ENCODE measurements around the gene JUP. TPM values are rescaled to one million over a fixed set of nuclear protein-coding genes. Genes with fewer than 3 reads are reported as not detected.

The JUP gene
- total RNA-seq, 1 experiment from 2014 or later = 102 TPM

DNA sequence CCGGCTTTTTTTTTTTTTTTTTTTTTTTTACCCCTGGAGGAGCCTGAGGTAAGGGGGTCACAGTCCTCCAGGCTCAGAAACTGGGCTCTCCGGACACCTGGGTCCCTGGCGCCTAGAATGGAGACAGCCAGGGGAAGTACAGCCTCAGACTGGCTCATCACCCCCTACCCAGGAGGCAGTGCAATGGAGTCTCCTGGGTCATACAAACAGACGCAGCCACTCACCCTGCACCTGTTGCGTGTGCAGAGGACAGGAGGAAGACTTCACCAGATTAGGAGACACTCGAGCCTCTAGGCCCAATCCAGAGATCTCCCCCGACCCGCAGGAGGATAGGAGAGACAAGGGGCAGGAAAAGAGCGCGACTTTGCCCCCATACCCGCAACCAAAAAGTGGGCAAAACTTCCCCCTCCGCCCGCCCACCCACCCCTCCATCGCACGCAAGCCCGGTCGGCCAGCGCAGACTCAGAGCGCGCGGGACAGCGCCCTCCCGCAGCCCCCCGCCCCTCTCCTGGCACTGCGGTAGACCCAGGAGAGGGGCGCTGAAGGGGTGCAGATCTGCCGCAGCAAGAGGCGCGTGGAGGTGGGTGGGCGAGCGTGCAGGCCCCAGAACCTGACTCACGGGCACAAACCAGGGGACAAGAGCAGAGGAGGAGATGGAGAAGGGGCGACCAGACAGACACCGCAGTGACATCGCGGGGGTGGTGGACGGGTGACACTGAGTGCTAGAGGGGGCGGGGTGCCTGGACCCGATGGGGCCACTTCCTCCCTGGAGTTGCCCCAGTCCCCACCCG, 53.0 kb downstream of the JUP start:
- no peaks in the 10 kb centered on the region for H3K9me2 ChIP-seq (replicated peaks; ENCODE audit: insufficient read depth, low read length)
- H4K20me1 ChIP-seq (ENCODE audit: insufficient read depth, low read depth, low read length) = no peaks in the 10 kb centered on the region
- no peak overlapping the region for H2AFZ ChIP-seq (ENCODE audit: low read length)
- no peaks in the 10 kb centered on the region for H3K79me2 ChIP-seq (ENCODE audit: low read length)
- DNase-seq = no peak
- peaks cover 5% of the 10 kb centered on the region for H3K4me1 ChIP-seq (ENCODE audit: low read length)
- H3K27ac ChIP-seq (ENCODE audit: low read length) = no peak overlapping the region
- no peaks in the 10 kb centered on the region for H3K27me3 ChIP-seq (ENCODE audit: low read length)
- H3K36me3 ChIP-seq (ENCODE audit: insufficient read depth, low read length) = no peaks in the 10 kb centered on the region
- no peak overlapping the region for H3K4me3 ChIP-seq (ENCODE audit: low read length)
- H3K9me3 ChIP-seq (ENCODE audit: low read length) = no peaks in the 10 kb centered on the region
- H3K9ac ChIP-seq (ENCODE audit: low read length) = no peak overlapping the region
- H3K4me2 ChIP-seq (ENCODE audit: low read depth, low read length, poor library complexity, severe bottlenecking) = no peak overlapping the region

DNA sequence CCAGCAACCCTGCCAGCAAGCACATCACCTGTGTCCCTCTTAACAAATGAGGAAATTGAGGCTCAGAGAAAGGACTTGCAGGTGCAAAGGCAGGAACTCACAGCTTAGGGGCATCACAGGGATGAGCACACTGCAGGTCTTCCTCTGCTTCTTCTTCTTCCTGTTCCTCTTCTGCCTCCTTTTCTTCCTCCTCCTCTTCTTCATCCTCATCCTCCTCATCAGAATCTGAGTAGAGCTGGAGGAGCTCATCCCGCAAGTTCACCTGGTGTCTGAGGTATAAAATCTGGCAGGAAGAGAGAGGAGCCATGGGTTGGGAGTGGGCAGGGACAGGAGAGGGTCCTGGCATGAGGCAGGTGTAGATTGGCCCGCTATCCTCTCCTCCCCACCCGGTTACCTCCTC, 54.7 kb downstream of the JUP start:
- Histone ChIP-seq H4K20me1 (ENCODE audit: insufficient read depth, low read depth, low read length) (no peaks in the 10 kb centered on the region), H3K9ac (ENCODE audit: low read length) (no peak overlapping the region), H3K9me3 (ENCODE audit: low read length) (no peaks in the 10 kb centered on the region), H2AFZ (ENCODE audit: low read length) (no peak overlapping the region), H3K79me2 (ENCODE audit: low read length) (no peaks in the 10 kb centered on the region), H3K4me2 (ENCODE audit: low read depth, low read length, poor library complexity, severe bottlenecking) (no peak overlapping the region), H3K36me3 (ENCODE audit: insufficient read depth, low read length) (no peaks in the 10 kb centered on the region), H3K4me1 (ENCODE audit: low read length) (peaks cover 12% of the 10 kb centered on the region), H3K4me3 (ENCODE audit: low read length) (no peak overlapping the region), H3K27me3 (ENCODE audit: low read length) (no peaks in the 10 kb centered on the region), H3K9me2 (replicated peaks; ENCODE audit: insufficient read depth, low read length) (no peaks in the 10 kb centered on the region), H3K27ac (ENCODE audit: low read length) (no peak overlapping the region)
- DNase-seq = no peak

DNA sequence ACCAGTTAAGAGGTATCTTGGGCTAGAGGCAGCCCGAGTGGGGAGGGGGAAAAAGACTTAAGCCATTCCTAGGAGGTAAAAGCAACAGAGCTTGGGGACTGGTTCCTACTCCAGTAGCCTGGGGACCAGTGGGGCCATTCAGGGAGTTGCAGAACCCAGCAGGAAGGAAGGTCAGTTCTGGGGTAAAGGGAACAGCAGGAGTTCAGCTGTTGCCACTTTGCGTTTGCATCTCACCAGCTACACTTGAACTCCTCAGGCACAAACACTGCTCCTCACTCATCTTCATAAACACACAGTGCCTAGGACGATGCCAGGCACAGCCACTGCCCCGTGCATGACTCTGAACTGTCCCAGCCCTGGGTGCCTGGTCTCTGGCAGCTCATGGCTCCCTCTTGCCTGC, 56.0 kb downstream of the JUP start:
- no peak overlapping the region for H3K4me2 ChIP-seq (ENCODE audit: low read depth, low read length, poor library complexity, severe bottlenecking)
- H3K79me2 ChIP-seq (ENCODE audit: low read length) = no peaks in the 10 kb centered on the region
- H3K4me1 ChIP-seq (ENCODE audit: low read length) = peaks cover 12% of the 10 kb centered on the region
- H2AFZ ChIP-seq (ENCODE audit: low read length) = no peak overlapping the region
- no peak overlapping the region for H3K9ac ChIP-seq (ENCODE audit: low read length)
- no peaks in the 10 kb centered on the region for H3K9me3 ChIP-seq (ENCODE audit: low read length)
- no peaks in the 10 kb centered on the region for H3K36me3 ChIP-seq (ENCODE audit: insufficient read depth, low read length)
- no peaks in the 10 kb centered on the region for H3K27me3 ChIP-seq (ENCODE audit: low read length)
- H3K27ac ChIP-seq (ENCODE audit: low read length) = no peak overlapping the region
- H3K4me3 ChIP-seq (ENCODE audit: low read length) = no peak overlapping the region
- DNase-seq = no peak
- H3K9me2 ChIP-seq (replicated peaks; ENCODE audit: insufficient read depth, low read length) = no peaks in the 10 kb centered on the region
- no peaks in the 10 kb centered on the region for H4K20me1 ChIP-seq (ENCODE audit: insufficient read depth, low read depth, low read length)

DNA sequence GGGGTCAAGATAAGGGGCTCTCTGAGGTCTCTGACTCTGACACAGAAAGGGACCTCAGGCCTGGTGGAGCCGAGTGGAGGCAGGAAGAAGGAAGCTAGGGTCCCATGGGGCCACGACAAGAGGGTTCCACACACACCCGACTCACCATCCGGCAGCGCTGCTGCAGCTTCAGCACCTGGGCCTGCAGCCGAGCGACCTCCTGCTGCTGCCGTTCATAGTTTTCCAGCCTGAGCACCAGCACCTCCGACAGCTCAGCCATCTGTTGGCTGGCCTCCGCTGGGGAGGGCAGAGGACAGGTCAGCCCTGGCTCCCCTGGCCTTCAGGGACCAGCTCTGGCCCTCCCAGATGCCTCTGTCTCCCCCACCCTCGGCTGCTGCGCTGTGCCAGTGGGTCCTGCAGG, 58.5 kb downstream of the JUP start:
- Histone ChIP-seq H3K4me1 (ENCODE audit: low read length) (peaks cover 17% of the 10 kb centered on the region), H3K27ac (ENCODE audit: low read length) (no peak overlapping the region), H3K27me3 (ENCODE audit: low read length) (no peaks in the 10 kb centered on the region), H3K9me2 (replicated peaks; ENCODE audit: insufficient read depth, low read length) (no peaks in the 10 kb centered on the region), H3K79me2 (ENCODE audit: low read length) (no peaks in the 10 kb centered on the region), H3K9me3 (ENCODE audit: low read length) (no peaks in the 10 kb centered on the region), H3K4me2 (ENCODE audit: low read depth, low read length, poor library complexity, severe bottlenecking) (peak overlapping the region; percentile 30), H2AFZ (ENCODE audit: low read length) (no peak overlapping the region; the same call in 1 of the 2 replicates), H3K4me3 (ENCODE audit: low read length) (no peak overlapping the region; the same call in 1 of the 2 replicates), H3K36me3 (ENCODE audit: insufficient read depth, low read length) (no peaks in the 10 kb centered on the region), H3K9ac (ENCODE audit: low read length) (peak overlapping the region; percentile 17), H4K20me1 (ENCODE audit: insufficient read depth, low read depth, low read length) (no peaks in the 10 kb centered on the region)
- peak; percentile 84 for DNase-seq

DNA sequence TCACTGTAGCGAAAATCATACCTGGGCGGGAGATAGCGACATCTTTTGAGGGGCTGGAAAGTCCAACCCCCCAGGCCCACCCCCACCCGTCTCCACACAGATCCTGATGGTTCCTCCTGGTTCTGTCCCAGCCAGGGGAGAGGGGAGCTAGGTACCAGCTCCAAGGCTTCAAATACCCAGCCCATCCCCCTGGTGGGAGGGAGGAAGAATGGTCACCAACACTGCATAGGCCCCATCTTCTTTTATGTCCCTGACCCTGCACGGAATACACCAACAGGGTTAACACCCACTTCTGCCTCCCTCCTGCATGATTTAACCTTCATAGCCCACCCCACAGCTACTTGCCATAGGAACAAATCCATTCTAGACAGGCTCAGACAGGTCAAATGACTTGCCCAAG, 61.4 kb downstream of the JUP start:
- no peaks in the 10 kb centered on the region for H4K20me1 ChIP-seq (ENCODE audit: insufficient read depth, low read depth, low read length)
- no peaks in the 10 kb centered on the region for H3K79me2 ChIP-seq (ENCODE audit: low read length)
- H3K4me3 ChIP-seq (ENCODE audit: low read length) = no peak overlapping the region
- H3K9me3 ChIP-seq (ENCODE audit: low read length) = no peaks in the 10 kb centered on the region
- no peak for DNase-seq
- H3K4me1 ChIP-seq (ENCODE audit: low read length) = peaks cover 17% of the 10 kb centered on the region
- no peak overlapping the region for H3K4me2 ChIP-seq (ENCODE audit: low read depth, low read length, poor library complexity, severe bottlenecking)
- H2AFZ ChIP-seq (ENCODE audit: low read length) = no peak overlapping the region
- no peak overlapping the region for H3K9ac ChIP-seq (ENCODE audit: low read length)
- no peaks in the 10 kb centered on the region for H3K36me3 ChIP-seq (ENCODE audit: insufficient read depth, low read length)
- no peak overlapping the region for H3K27ac ChIP-seq (ENCODE audit: low read length)
- H3K27me3 ChIP-seq (ENCODE audit: low read length) = no peaks in the 10 kb centered on the region
- no peaks in the 10 kb centered on the region for H3K9me2 ChIP-seq (replicated peaks; ENCODE audit: insufficient read depth, low read length)

DNA sequence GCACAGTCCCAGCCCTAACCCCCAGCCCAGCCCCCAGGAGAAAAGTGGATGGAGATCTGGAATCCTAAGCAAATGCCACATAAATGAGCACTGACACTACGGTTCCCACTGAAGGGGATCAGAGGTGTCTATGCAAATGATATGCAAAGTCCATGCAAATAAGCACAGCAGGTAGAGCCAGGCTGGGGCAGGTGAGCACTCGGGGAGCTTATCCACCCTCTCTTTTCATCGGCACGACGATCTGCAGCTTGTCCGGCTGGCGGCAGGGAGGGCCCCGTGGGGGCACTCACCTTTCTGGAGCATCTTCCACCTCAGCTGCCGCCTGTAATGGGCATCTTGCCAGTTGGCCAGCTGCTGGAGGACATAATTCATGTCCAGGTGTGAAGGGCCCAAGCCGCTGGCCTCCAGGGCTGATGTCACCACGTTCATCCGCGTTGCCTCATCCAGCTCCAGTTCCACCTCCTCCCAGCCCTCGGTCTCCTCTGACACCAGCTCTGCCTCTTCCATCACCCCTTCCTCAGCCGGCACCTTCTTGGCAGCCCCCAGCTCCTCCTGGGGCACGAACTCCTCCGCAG, 61.9 kb downstream of the JUP start:
- H3K4me3 ChIP-seq (ENCODE audit: low read length) = no peak overlapping the region
- H3K27me3 ChIP-seq (ENCODE audit: low read length) = no peaks in the 10 kb centered on the region
- H3K9me2 ChIP-seq (replicated peaks; ENCODE audit: insufficient read depth, low read length) = no peaks in the 10 kb centered on the region
- H3K9me3 ChIP-seq (ENCODE audit: low read length) = no peaks in the 10 kb centered on the region
- no peaks in the 10 kb centered on the region for H4K20me1 ChIP-seq (ENCODE audit: insufficient read depth, low read depth, low read length)
- no peak overlapping the region for H3K4me2 ChIP-seq (ENCODE audit: low read depth, low read length, poor library complexity, severe bottlenecking)
- DNase-seq = no peak
- H3K36me3 ChIP-seq (ENCODE audit: insufficient read depth, low read length) = no peaks in the 10 kb centered on the region
- no peak overlapping the region for H2AFZ ChIP-seq (ENCODE audit: low read length)
- no peaks in the 10 kb centered on the region for H3K79me2 ChIP-seq (ENCODE audit: low read length)
- H3K9ac ChIP-seq (ENCODE audit: low read length) = no peak overlapping the region
- peaks cover 17% of the 10 kb centered on the region for H3K4me1 ChIP-seq (ENCODE audit: low read length)
- H3K27ac ChIP-seq (ENCODE audit: low read length) = no peak overlapping the region

DNA sequence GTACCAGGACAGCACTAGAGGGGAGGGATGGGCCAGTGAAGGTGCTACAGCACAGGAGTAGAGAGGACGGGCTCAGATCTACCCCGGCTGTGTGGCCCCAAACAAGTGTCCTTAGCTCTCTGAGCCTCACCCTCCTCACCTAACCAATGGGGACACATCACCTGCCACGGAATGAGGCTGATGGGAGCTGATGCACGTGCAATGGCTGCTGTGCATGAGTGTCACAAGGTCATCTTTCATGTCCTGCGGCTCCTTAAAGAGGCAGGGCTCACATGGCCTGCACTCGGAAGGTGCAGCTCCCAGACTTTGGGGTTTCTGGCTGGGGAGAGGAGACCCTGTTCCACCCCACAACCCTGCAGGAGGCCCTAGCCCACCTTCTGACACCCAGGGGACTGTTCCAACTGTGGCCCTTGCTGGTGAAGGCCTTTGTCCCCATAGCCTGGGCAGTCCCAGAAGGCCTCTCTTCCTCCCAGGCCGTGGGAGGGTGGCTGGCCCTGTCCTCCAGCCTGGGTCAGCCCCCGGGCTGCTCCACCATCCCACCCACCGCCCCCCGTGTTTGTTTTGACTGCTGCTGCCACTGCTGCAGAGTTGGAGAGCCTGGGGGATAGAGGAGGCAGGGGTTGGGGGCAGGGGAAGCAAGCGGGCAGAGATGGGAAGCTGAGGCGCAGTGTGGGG, 62.6 kb downstream of the JUP start:
- Histone ChIP-seq H2AFZ (ENCODE audit: low read length) (no peak overlapping the region), H3K4me1 (ENCODE audit: low read length) (peaks cover 17% of the 10 kb centered on the region), H3K9me3 (ENCODE audit: low read length) (no peaks in the 10 kb centered on the region), H3K27ac (ENCODE audit: low read length) (no peak overlapping the region), H3K9me2 (replicated peaks; ENCODE audit: insufficient read depth, low read length) (no peaks in the 10 kb centered on the region), H3K36me3 (ENCODE audit: insufficient read depth, low read length) (no peaks in the 10 kb centered on the region), H4K20me1 (ENCODE audit: insufficient read depth, low read depth, low read length) (no peaks in the 10 kb centered on the region), H3K27me3 (ENCODE audit: low read length) (no peaks in the 10 kb centered on the region), H3K79me2 (ENCODE audit: low read length) (no peaks in the 10 kb centered on the region), H3K4me2 (ENCODE audit: low read depth, low read length, poor library complexity, severe bottlenecking) (no peak overlapping the region), H3K4me3 (ENCODE audit: low read length) (no peak overlapping the region), H3K9ac (ENCODE audit: low read length) (no peak overlapping the region)
- no peak for DNase-seq

DNA sequence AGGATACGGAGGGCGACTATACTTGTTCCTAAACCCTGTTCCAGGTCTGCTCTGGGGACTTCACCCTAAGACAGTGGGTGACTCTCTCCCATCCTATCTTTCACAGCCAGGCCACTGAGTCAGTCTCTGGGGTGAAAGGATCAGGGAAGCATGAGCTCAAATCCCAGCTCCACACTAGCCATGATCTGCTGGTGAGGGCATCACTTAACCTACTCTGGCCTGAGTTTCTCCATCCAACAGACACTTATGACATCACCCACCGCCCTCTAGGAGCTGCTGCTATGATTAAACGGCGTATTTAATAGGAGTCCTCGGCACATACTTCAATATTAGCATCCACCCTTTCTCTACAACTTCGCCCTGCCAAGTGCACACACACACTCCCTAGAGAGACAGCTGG, 64.3 kb downstream of the JUP start:
- no peak overlapping the region for H3K4me3 ChIP-seq (ENCODE audit: low read length)
- H3K4me2 ChIP-seq (ENCODE audit: low read depth, low read length, poor library complexity, severe bottlenecking) = no peak overlapping the region
- no peaks in the 10 kb centered on the region for H3K9me2 ChIP-seq (replicated peaks; ENCODE audit: insufficient read depth, low read length)
- no peaks in the 10 kb centered on the region for H3K27me3 ChIP-seq (ENCODE audit: low read length)
- no peaks in the 10 kb centered on the region for H4K20me1 ChIP-seq (ENCODE audit: insufficient read depth, low read depth, low read length)
- H3K4me1 ChIP-seq (ENCODE audit: low read length) = peaks cover 5% of the 10 kb centered on the region
- H3K9me3 ChIP-seq (ENCODE audit: low read length) = no peaks in the 10 kb centered on the region
- H3K79me2 ChIP-seq (ENCODE audit: low read length) = no peaks in the 10 kb centered on the region
- no peak overlapping the region for H3K9ac ChIP-seq (ENCODE audit: low read length)
- DNase-seq = no peak
- no peak overlapping the region for H3K27ac ChIP-seq (ENCODE audit: low read length)
- H2AFZ ChIP-seq (ENCODE audit: low read length) = no peak overlapping the region
- no peaks in the 10 kb centered on the region for H3K36me3 ChIP-seq (ENCODE audit: insufficient read depth, low read length)

Measured in Karpas-422 (cell line).